Epidermal melanocyte (primary cell): ENCODE measurements around the gene PARD3B.

Source experiments
- DNase-seq: peaks from one replicate; pipeline ENCODE4 v3.0.0; 2011; ENCODE audit warnings: low spot score; ENCODE audit not compliant: insufficient read length

PARD3B gene

GRCh38 chr2:205644018-205644417 is 1098.7 kb downstream of the PARD3B start:
- no peak for DNase-seq

- DNase-seq: no peak
Measured at GRCh38 chr2:205646680-205647079, 1101.4 kb downstream of the PARD3B start.

- no peak for DNase-seq
Measured at GRCh38 chr2:205650450-205650849, 1105.2 kb downstream of the PARD3B start.

- no peak for DNase-seq
Measured at GRCh38 chr2:205650931-205651330, 1105.7 kb downstream of the PARD3B start.

GRCh38 chr2:205651719-205652118 is 1106.4 kb downstream of the PARD3B start:
- no peak for DNase-seq

GRCh38 chr2:205654878-205655605 is 1109.8 kb downstream of the PARD3B start:
- no peak for DNase-seq

- DNase-seq: no peak
Measured at GRCh38 chr2:205655779-205656456, 1110.6 kb downstream of the PARD3B start.

- DNase-seq: no peak
Measured at GRCh38 chr2:205656461-205656860, 1111.2 kb downstream of the PARD3B start.

GRCh38 chr2:205656941-205657340 is 1111.7 kb downstream of the PARD3B start:
- DNase-seq: no peak

GRCh38 chr2:205657579-205657978 is 1112.3 kb downstream of the PARD3B start:
- no peak for DNase-seq

- DNase-seq: no peak
Measured at GRCh38 chr2:205658068-205658467, 1112.8 kb downstream of the PARD3B start.

- DNase-seq: no peak
Measured at GRCh38 chr2:205658572-205658971, 1113.3 kb downstream of the PARD3B start.

GRCh38 chr2:205659922-205660321 is 1114.6 kb downstream of the PARD3B start:
- DNase-seq: no peak

- DNase-seq: no peak
Measured at GRCh38 chr2:205660521-205661124, 1115.3 kb downstream of the PARD3B start.

- DNase-seq: no peak
Measured at GRCh38 chr2:205661281-205661680, 1116.0 kb downstream of the PARD3B start.

GRCh38 chr2:205662206-205662965 is 1117.1 kb downstream of the PARD3B start:
- no peak for DNase-seq

GRCh38 chr2:205665791-205666190 is 1120.5 kb downstream of the PARD3B start:
- no peak for DNase-seq
